ENCODE results near the gene NDUFC1.

The NDUFC1 gene

DNA sequence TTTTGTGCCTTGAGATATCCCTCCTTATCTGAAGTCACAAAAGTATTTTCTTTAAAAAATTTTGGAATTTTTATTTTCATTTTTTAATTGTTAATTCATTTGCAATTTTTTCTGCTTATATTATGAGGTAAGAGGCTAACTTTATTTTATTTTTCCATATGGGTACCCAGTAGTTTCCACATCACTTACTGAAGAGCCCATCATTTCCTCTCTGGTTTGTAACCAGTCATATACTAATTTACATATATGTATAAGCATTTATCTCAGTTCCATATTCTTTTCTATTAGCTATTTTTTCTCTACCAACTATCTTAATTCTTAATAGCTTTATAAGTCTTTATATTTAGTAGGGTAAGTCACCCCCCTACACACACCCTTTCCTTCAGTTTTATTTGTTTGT is 49.2 kb downstream of the NDUFC1 start:
- TF ChIP-seq, protein P1, sequence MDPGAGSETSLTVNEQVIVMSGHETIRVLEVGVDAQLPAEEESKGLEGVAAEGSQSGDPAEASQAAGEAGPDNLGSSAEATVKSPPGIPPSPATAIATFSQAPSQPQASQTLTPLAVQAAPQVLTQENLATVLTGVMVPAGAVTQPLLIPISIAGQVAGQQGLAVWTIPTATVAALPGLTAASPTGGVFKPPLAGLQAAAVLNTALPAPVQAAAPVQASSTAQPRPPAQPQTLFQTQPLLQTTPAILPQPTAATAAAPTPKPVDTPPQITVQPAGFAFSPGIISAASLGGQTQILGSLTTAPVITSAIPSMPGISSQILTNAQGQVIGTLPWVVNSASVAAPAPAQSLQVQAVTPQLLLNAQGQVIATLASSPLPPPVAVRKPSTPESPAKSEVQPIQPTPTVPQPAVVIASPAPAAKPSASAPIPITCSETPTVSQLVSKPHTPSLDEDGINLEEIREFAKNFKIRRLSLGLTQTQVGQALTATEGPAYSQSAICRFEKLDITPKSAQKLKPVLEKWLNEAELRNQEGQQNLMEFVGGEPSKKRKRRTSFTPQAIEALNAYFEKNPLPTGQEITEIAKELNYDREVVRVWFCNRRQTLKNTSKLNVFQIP (CRISPR knock-in tag; IDR thresholded peaks at IDR 0.05; ENCODE audit: borderline replicate concordance, low read depth): no peak
- TF ChIP-seq RARB (CRISPR knock-in tag; IDR thresholded peaks at IDR 0.05): no peak
- TF ChIP-seq ESRRG (CRISPR knock-in tag; IDR thresholded peaks at IDR 0.05): no peak
- TF ChIP-seq ZFP3 (CRISPR knock-in tag; IDR thresholded peaks at IDR 0.05): no peak
- no peak for TF ChIP-seq CSDC2 (CRISPR knock-in tag; IDR thresholded peaks at IDR 0.05)
- TF ChIP-seq SNAI2 (CRISPR knock-in tag; IDR thresholded peaks at IDR 0.05): no peak
- TF ChIP-seq TOX (CRISPR knock-in tag; IDR thresholded peaks at IDR 0.05; ENCODE audit: borderline replicate concordance): no peak
- TF ChIP-seq, protein P2, sequence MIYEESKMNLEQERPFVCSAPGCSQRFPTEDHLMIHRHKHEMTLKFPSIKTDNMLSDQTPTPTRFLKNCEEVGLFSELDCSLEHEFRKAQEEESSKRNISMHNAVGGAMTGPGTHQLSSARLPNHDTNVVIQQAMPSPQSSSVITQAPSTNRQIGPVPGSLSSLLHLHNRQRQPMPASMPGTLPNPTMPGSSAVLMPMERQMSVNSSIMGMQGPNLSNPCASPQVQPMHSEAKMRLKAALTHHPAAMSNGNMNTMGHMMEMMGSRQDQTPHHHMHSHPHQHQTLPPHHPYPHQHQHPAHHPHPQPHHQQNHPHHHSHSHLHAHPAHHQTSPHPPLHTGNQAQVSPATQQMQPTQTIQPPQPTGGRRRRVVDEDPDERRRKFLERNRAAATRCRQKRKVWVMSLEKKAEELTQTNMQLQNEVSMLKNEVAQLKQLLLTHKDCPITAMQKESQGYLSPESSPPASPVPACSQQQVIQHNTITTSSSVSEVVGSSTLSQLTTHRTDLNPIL (CRISPR knock-in tag; IDR thresholded peaks at IDR 0.05; ENCODE audit: low read depth): no peak
- TF ChIP-seq, protein P3, sequence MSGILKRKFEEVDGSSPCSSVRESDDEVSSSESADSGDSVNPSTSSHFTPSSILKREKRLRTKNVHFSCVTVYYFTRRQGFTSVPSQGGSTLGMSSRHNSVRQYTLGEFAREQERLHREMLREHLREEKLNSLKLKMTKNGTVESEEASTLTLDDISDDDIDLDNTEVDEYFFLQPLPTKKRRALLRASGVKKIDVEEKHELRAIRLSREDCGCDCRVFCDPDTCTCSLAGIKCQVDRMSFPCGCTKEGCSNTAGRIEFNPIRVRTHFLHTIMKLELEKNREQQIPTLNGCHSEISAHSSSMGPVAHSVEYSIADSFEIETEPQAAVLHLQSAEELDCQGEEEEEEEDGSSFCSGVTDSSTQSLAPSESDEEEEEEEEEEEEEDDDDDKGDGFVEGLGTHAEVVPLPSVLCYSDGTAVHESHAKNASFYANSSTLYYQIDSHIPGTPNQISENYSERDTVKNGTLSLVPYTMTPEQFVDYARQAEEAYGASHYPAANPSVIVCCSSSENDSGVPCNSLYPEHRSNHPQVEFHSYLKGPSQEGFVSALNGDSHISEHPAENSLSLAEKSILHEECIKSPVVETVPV (CRISPR knock-in tag; IDR thresholded peaks at IDR 0.05): no peak
- no peak for TF ChIP-seq ZFP30 (CRISPR knock-in tag; IDR thresholded peaks at IDR 0.05)
- TF ChIP-seq OSR1 (CRISPR knock-in tag; IDR thresholded peaks at IDR 0.05): no peak
- no peak for TF ChIP-seq ISL1 (CRISPR knock-in tag; IDR thresholded peaks at IDR 0.05)
- no peak for TF ChIP-seq ZNF70 (CRISPR knock-in tag; IDR thresholded peaks at IDR 0.05)
- ATAC-seq: no peak

DNA sequence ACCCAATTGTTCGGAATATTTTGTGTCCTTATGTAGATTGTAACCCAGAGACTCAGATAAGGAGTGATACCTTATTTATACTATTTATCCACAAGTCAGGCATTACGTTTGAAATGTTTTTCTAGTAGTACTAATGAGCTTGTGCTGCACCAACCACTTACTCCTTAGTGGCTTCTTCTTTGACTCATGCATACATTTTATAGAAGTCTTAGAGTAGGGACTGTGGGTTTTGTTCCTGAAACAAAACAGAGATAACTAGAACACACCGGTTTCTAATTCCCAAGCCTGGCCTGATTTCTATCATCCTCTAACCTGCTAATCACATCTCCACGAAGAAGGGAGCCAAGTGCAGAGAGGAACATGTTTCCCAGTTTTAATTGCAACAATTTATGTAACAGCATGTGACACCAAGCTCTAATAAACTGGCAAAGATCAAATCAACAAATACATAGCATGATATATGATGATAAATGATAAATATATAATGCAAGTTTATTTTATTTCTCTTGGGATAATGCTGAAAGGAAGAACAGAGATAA is 54.5 kb downstream of the NDUFC1 start:
- ATAC-seq: no peak; the same call in 2 of the 3 replicates

DNA sequence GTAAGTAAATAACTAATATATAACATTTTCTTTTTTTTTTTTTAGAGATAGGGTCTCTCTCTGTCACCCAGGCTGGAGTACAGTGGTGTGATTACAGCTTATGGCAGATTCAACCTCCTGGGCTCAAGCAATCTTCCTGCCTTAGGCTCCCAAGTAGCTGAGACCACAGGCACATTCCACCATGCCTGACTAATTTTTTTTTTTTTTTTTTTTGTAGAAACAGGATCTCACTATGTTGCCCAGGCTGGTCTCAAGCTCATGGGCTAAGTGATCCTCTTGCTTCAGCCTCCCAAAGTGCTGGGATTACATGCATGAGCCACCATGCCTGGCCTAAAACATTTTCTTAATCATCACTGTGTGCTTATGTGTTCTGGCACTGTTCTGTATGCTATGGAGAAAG is 55.0 kb downstream of the NDUFC1 start:
- ATAC-seq: no peak
- TF ChIP-seq OSR1 (CRISPR knock-in tag; IDR thresholded peaks at IDR 0.05) (no peak), PPARA (CRISPR knock-in tag; IDR thresholded peaks at IDR 0.05; ENCODE audit: borderline replicate concordance) (no peak), TOX (CRISPR knock-in tag; IDR thresholded peaks at IDR 0.05; ENCODE audit: borderline replicate concordance) (no peak), ZNF565 (CRISPR knock-in tag; conservative IDR thresholded peaks at IDR 0.05; ENCODE audit: low read depth) (no peak), ZFP30 (CRISPR knock-in tag; IDR thresholded peaks at IDR 0.05) (no peak), SNAI2 (CRISPR knock-in tag; IDR thresholded peaks at IDR 0.05) (no peak), ZC3H10 (CRISPR knock-in tag; IDR thresholded peaks at IDR 0.05) (no peak), ESRRG (CRISPR knock-in tag; IDR thresholded peaks at IDR 0.05) (no peak), GLIS3 (CRISPR knock-in tag; IDR thresholded peaks at IDR 0.05) (no peak)

More for the DNA sequence above, 54.5 kb downstream of the NDUFC1 start:
- TF ChIP-seq ZFP3 (CRISPR knock-in tag; IDR thresholded peaks at IDR 0.05) (no peak), OSR1 (CRISPR knock-in tag; IDR thresholded peaks at IDR 0.05) (no peak)

DNA sequence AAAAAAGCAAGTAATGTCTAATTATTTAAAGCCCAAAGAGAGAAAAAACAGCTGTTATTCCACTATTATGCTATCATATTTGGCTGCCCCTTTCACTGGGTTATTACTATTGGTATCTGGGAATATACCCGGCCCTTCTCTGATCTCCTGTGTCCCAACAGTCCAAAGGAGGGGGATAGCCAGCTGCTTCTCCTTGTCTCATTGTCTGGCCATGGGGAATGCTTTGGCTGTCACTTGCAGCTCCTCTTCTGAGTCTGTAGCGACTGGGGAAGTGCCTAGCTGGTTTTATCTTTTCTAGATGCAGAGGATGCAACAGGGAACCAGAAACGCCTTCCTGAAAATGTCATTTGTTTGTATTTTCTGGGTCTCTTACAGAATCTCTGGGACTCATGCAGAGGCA is 56.1 kb downstream of the NDUFC1 start:
- ATAC-seq: no peak
- TF ChIP-seq ZNF70 (CRISPR knock-in tag; IDR thresholded peaks at IDR 0.05) (no peak), ARNTL (CRISPR knock-in tag; IDR thresholded peaks at IDR 0.05; ENCODE audit: borderline replicate concordance, low read depth) (no peak), OSR1 (CRISPR knock-in tag; IDR thresholded peaks at IDR 0.05) (no peak), PPARA (CRISPR knock-in tag; IDR thresholded peaks at IDR 0.05; ENCODE audit: borderline replicate concordance) (no peak), ZC3H10 (CRISPR knock-in tag; IDR thresholded peaks at IDR 0.05) (no peak), ESRRG (CRISPR knock-in tag; IDR thresholded peaks at IDR 0.05) (no peak), TCF4 (CRISPR knock-in tag; IDR thresholded peaks at IDR 0.05; ENCODE audit: borderline replicate concordance) (no peak)
- TF ChIP-seq, protein P4, sequence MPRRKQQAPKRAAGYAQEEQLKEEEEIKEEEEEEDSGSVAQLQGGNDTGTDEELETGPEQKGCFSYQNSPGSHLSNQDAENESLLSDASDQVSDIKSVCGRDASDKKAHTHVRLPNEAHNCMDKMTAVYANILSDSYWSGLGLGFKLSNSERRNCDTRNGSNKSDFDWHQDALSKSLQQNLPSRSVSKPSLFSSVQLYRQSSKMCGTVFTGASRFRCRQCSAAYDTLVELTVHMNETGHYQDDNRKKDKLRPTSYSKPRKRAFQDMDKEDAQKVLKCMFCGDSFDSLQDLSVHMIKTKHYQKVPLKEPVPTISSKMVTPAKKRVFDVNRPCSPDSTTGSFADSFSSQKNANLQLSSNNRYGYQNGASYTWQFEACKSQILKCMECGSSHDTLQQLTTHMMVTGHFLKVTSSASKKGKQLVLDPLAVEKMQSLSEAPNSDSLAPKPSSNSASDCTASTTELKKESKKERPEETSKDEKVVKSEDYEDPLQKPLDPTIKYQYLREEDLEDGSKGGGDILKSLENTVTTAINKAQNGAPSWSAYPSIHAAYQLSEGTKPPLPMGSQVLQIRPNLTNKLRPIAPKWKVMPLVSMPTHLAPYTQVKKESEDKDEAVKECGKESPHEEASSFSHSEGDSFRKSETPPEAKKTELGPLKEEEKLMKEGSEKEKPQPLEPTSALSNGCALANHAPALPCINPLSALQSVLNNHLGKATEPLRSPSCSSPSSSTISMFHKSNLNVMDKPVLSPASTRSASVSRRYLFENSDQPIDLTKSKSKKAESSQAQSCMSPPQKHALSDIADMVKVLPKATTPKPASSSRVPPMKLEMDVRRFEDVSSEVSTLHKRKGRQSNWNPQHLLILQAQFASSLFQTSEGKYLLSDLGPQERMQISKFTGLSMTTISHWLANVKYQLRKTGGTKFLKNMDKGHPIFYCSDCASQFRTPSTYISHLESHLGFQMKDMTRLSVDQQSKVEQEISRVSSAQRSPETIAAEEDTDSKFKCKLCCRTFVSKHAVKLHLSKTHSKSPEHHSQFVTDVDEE (CRISPR knock-in tag; IDR thresholded peaks at IDR 0.05): no peak
- TF ChIP-seq, protein P1 (CRISPR knock-in tag; IDR thresholded peaks at IDR 0.05; ENCODE audit: borderline replicate concordance, low read depth): no peak
- TF ChIP-seq, protein P3 (CRISPR knock-in tag; IDR thresholded peaks at IDR 0.05): no peak
- TF ChIP-seq, protein P2 (CRISPR knock-in tag; IDR thresholded peaks at IDR 0.05; ENCODE audit: low read depth): no peak
